AML-193 (cell line): ENCODE measurements around the gene PIGM.
"Not testable (repeated sequence)": the region's sequence is repeated elsewhere in the genome, so short reads cannot be mapped to it uniquely, and the experiment has no call there.

Experiments
- DNase-seq, 2 experiments: peaks; one replicate each; lab custom pipeline; 2025; lab: John Stamatoyannopoulos, UW

Gene PIGM

GRCh38 chr1:160061369-160062229 lies 29.8 kb upstream of the PIGM start:
- no peak for DNase-seq

DNA sequence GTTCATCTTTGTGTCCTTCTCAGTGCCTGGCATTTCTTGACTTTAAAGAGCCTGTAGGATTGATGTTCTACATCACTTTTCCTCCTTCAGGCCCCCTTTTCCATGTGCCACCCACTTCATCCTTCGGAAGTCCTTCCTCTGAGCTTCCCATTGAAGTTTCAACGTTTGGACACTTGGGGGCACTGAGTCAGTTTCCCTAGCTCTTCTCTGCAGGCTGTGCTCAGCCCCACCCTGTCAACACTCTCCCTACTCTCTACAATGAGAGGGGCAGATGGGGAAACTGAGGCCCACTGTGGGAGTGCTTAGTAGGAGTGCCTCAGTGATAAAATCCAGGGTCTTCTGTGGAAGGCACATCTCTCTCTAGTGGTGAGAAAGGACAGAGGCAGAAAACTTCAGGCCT lies 26.3 kb upstream of the PIGM start:
- DNase-seq, result no peak

DNA sequence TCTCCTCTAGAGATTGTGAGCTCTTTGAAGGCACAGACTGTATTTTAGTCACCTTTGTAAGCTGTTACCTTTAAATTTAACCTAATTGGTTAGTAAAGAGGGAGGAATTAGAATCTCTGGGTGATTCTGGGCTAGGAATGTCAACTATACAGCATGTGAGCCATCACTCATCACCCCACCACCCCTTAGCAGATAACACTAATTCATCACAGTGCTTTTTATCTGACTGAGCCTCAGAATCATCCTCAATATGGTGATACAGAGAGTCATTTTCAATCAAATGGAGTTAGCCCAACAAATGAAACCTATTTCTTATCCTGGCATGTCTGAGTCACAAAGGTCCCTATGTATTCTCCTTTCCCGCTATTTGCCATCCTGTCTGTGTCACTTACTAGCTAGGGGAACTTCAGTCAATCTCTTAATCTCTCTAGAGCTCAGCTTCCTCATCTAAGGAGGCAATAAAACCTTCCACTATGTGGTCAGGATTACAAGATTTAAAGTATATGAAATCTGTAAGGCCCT lies 24.9 kb upstream of the PIGM start:
- DNase-seq, result no peak

- DNase-seq, result no peak
Observed at GRCh38 chr1:160053548-160054365, 22.0 kb upstream of the PIGM start.

DNA sequence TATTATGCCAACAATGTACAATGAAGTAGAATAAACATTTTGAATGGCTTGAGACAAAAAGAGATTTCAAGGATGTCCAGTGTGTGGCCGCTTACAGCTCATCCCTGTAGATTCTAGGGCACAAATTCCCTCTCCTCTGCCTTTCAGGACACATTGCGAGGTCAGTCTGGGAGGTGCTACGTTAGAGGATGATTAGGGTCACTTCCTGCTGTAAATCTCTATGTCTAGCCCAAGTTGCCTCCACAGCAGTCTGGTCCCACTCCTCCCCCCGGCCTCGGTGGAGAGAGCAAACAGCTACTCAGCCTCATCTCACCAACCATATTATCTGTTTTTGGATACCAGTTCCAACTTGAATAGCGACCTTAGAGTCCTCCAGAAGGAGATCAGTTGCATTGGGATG lies 21.1 kb upstream of the PIGM start:
- DNase-seq, result no peak

GRCh38 chr1:160050619-160051018 lies 18.8 kb upstream of the PIGM start:
- DNase-seq, result no peak

DNA sequence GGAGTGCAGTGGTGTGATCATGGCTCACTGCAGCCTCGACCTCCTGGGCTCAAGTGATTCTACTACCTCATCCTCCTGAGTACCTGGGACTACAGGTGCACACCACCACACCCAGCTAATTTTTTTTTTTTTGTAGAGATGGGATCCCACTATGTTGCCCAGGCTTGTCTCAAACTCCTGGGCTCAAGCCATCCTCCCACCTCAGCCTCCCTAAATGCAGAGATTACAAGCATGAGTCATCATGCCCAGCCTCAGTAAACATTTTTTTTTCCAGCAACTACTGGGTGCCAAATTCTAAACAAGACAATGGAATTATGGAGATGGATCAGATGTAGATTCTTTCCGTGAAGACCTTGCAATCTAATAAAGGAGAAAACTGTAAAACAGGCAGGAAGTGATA lies 18.4 kb upstream of the PIGM start:
- DNase-seq, result not testable (repeated sequence)

DNA sequence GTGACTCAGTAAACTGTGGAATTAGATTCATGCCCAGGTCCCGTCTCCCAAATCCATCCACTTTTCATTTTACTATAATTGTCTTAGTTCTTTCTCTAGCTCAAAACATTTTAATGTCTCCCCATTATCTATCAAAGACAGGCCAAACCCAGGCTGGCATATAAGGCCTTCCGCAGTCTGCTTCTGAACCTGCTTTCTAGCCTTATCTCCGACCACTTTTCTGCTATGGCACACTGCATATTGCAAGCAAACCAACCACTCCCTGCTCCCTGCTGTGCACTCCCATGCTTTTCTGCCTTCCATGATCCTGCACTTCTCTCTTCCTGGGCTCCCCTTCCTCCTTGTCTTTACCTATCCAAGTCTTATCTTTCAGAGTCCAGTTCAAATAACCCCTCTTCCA lies 17.3 kb upstream of the PIGM start:
- DNase-seq, result no peak

DNA sequence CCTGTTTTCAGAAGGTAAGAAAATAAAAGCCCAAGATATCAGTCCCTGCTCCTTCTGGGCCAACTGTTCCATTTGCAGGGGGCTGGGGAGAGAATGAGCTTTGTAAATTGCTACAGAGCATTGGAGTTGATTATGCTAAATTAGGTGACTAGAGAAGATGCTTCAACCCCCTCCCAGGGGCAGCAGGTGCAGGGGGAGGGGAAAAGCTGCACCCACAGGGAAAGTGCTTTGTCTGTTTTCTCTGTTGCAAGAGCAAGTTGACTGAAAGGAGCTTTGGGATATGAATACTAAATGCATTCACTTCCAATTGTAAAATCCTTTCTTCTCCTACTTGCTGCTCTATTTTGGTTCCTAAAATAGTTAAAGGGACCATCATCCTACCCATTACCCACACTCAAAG lies 16.5 kb upstream of the PIGM start:
- no peak for DNase-seq

DNA sequence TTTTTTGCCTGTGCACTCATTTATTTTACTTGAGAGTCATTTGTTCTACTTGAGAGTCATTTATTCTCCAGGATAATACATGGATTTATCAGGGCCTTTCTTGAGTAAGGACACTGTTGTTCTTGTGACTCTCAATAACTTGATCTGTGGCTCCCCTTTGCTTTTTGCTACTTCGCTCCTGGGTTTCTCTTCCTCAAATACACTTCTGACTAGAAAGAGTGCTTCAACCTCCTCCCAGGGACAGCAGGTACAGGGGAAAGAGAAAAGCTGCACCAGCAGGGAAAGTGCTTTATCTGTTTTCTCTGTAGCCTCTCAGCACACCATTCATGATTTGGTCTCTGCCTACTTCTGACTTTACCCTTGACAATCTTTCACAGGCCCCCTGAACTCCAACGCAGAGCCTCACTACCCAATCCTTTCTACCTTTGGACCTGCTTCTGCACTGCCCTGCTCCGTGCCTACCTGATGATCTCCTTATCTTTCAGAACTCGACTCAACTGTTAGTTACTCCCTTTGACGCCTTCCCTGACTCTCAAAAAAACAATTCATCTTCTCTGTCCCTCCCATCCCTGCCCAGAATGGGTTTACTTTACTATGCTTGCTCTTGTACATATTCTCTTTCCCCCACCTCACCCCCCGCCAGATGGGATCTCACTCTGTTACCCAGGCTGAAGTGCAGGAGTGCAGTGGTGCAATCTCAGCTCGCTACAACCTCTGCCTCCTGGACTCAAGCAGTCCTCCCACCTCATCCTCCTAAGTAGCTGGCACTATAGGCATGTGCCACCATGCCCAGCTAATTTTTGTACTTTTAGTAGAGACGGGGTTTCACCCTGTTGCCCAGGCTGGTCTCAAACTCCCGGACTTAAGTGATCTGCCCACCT lies 15.6 kb upstream of the PIGM start:
- no peak for DNase-seq

DNA sequence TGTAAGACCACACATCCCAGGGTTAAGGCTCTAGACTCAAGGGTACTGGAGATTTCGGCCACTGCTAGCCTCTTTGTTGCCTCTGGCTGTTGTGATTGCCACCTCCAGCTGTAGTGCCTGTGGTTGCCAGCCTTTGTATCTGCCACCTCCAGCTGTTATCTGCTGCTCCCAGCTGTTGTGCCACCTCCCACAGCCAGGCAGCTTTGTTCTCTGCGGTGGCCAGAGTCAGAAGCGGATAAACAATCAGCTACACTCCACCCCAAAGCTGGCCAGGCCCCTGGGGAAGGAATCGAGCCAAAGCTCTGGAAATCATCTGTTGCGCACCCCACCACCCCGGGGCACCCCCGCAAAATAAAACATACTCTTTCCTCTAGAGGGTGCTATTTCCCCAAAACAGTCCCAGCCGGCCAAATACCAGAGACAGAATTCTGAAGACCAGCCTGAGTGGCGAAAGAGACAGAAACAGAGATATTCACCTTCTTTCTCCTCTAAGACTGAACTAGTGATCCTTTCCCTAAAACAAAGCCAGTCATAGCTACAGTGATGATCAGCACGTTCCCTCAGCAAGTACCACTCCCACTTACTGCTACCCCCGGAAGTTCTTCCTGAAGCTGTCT lies 14.8 kb upstream of the PIGM start:
- peak; percentile 54 to 56 for DNase-seq

DNA sequence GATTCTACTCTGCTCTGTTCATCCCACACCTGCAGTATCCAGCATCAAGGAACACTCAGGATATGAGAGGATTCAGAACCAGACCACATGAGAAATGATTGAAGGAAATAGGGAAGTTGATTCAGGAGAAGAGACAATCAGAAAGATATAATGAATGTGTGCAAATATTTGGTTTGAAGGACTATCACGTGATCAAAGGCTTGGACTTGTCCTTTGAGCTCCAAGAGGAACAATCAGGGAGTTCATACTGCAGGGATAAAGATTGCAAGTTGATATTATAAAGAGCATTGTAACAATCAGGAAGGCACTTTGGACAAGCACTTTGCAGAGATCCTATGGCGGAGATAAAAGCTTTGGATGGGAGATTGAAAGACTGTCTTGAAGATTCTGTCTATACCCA lies 13.9 kb upstream of the PIGM start:
- no peak for DNase-seq

DNA sequence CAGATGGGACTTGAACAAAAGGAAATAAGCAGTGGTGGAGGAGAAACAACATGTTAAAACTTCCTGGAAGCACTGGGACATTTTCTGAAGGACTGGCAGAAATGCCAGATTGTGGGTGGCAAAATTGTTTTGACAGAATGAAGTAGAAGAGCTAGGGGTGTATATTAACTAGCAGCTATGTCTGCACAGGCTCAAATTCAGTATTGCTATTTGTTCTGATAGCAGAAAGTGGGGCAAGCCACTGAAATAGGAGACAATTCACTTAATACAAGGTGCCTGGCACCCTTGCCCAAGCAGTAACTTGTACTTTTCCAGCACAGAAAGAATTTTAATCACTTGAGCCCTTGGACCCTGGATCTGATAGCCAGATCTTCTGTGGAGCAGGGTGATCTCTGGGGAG lies 11.8 kb upstream of the PIGM start:
- no peak for DNase-seq

DNA sequence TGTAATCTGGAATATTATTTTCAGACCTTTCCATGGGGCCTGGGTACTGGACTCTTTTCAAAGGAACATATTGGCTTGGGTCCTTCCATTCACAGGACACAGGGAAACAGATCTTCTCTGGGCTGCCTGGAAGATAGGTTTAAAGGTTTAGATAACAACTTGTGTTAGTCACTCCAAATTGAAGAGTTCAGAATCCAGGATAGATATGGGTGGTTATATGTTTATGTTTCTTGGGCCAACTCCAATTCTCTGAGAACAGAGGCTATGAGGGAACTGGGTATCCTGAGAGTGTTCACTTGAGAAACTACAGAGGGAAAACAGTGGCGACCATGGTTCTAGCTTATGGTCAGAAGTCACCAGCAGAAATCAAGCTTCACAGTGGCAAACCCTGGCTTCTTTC lies 8.7 kb upstream of the PIGM start:
- DNase-seq, result no peak

- peak in 1 of 2 experiments; percentile 49 for DNase-seq
Observed at GRCh38 chr1:160032165-160032820, 503 bp upstream of the PIGM start.

GRCh38 chr1:160030657-160031364 lies 979 bp downstream of the PIGM start:
- DNase-seq, result peak in 1 of 2 experiments; percentile 12

- DNase-seq, result no peak
Observed at GRCh38 chr1:160028426-160028825, 3.4 kb downstream of the PIGM start.

- no peak for DNase-seq
Observed at GRCh38 chr1:160025314-160025713, 6.5 kb downstream of the PIGM start.

- DNase-seq, result no peak
Observed at GRCh38 chr1:160024195-160024905, 7.4 kb downstream of the PIGM start.
